HG03442 (cell line): ENCODE measurements around the gene EFNA1.

Experiments used
- ATAC-seq: cut with Tn5 transposase; IDR thresholded peaks from one replicate; pipeline ENCODE4 v1.9.1; 2021; ENCODE audit warnings: mild to moderate bottlenecking, moderate library complexity; ENCODE audit not compliant: unreplicated experiment

Gene EFNA1

GRCh38 chr1:155124503-155125463 lies 2.9 kb upstream of the EFNA1 start:
- ATAC-seq: no peak

GRCh38 chr1:155125511-155125945 lies 2.1 kb upstream of the EFNA1 start:
- ATAC-seq: no peak

- ATAC-seq: no peak
Observed at GRCh38 chr1:155125946-155126555, 1.6 kb upstream of the EFNA1 start.

- ATAC-seq: no peak
Observed at GRCh38 chr1:155126556-155127104, 1.0 kb upstream of the EFNA1 start.

GRCh38 chr1:155127967-155128754 lies 485 bp downstream of the EFNA1 start:
- ATAC-seq: no peak

GRCh38 chr1:155128755-155129473 lies 1.2 kb downstream of the EFNA1 start:
- no peak for ATAC-seq

GRCh38 chr1:155130272-155131006 lies 2.8 kb downstream of the EFNA1 start:
- ATAC-seq: no peak

- ATAC-seq: no peak
Observed at GRCh38 chr1:155131285-155131684, 3.6 kb downstream of the EFNA1 start.

GRCh38 chr1:155131856-155132255 lies 4.2 kb downstream of the EFNA1 start:
- ATAC-seq: no peak

GRCh38 chr1:155133799-155134281 lies 6.2 kb downstream of the EFNA1 start:
- no peak for ATAC-seq

- no peak for ATAC-seq
Observed at GRCh38 chr1:155134322-155134721, 6.6 kb downstream of the EFNA1 start.

GRCh38 chr1:155134880-155135414 lies 7.3 kb downstream of the EFNA1 start:
- ATAC-seq: no peak

GRCh38 chr1:155135415-155136028 lies 7.8 kb downstream of the EFNA1 start, which contains the start of gene SLC50A1:
SLC50A1 (plus strand) TSS chr1:155135852; CDS start chr1:155135912, 60 bp downstream.
- ATAC-seq: peak; percentile 67

GRCh38 chr1:155136748-155137147 lies 9.1 kb downstream of the EFNA1 start:
- ATAC-seq: no peak

GRCh38 chr1:155137154-155137949 lies 9.7 kb downstream of the EFNA1 start:
- no peak for ATAC-seq

GRCh38 chr1:155139895-155140629 lies 12.4 kb downstream of the EFNA1 start, which contains the start of gene DPM3:
DPM3 (minus strand) TSS chr1:155140531; CDS start chr1:155140240, 291 bp downstream.
- ATAC-seq: peak; percentile 62

GRCh38 chr1:155140630-155140953 lies 12.9 kb downstream of the EFNA1 start:
- no peak for ATAC-seq
